ENCODE measurements around the gene SYT9. TPM values are rescaled to one million over a fixed set of nuclear protein-coding genes. Genes with fewer than 3 reads are reported as not detected.
"Not testable (repeated sequence)": the region's sequence is repeated elsewhere in the genome, so short reads cannot be mapped to it uniquely, and the experiment has no call there.

The SYT9 gene
- total RNA-seq, 1 donor from 2014 or later = 0.16 TPM

DNA sequence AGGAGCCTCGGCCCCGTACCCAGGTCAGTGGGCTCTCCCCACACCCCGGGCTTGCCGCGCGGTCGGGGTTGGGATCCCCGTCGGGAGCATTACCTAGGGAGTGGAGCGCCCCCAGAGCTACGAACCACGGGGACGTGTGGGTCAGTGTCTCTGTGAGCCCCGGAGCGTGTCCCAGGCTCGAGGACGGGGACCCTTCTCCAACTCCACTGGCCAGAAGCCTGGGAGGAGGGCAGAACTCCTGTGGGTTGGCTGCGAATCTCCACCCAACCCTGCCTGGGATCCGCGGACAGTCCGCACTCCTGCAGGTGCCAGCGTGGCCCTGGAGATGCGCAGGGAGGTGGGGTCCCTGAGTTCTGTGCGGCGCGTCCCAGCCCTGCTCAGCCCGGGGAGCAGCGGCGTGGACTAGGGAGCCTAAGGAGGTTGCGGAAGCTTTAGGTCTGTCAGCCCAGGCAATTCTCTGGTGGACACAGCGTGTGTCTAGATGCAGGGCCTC lies 262.4 kb downstream of the SYT9 start:
- FAIRE-seq = no peak
- no peaks in the 10 kb centered on the region for H3K9me3 ChIP-seq (ENCODE audit: insufficient read depth, low read depth, low read length)
- no peak for DNase-seq (ENCODE audit: low read depth)
- Mint-ChIP-seq H3K4me3 (ENCODE audit: unreplicated experiment) (peak overlapping the region; percentile 43), H3K36me3 (ENCODE audit: low read depth, unreplicated experiment) (no peaks in the 10 kb centered on the region), H3K4me1 (ENCODE audit: low read depth, unreplicated experiment) (no peaks in the 10 kb centered on the region), H3K27me3 (ENCODE audit: low read depth, unreplicated experiment) (peaks cover 47% of the 10 kb centered on the region), H3K9me3 (ENCODE audit: unreplicated experiment) (peaks cover 3% of the 10 kb centered on the region), H3K27ac (ENCODE audit: unreplicated experiment) (no peak overlapping the region)
- peak overlapping the region; percentile 79 for H3K4me3 ChIP-seq (ENCODE audit: insufficient read depth, low read depth, low read length)
- H3K27ac ChIP-seq (ENCODE audit: low read depth, low read length) = no peak overlapping the region
- H3K36me3 ChIP-seq (ENCODE audit: insufficient read depth, low read length) = no peaks in the 10 kb centered on the region
- no peaks in the 10 kb centered on the region for H4K20me1 ChIP-seq (ENCODE audit: insufficient read depth, low read length)
- H3K4me1 ChIP-seq (ENCODE audit: insufficient read depth, low read length) = peaks cover 6% of the 10 kb centered on the region
- peak overlapping the region; percentile 94 for H3K4me2 ChIP-seq (ENCODE audit: low read length)
- no peaks in the 10 kb centered on the region for H3K79me2 ChIP-seq (ENCODE audit: insufficient read depth, low read length)
- H3K9ac ChIP-seq (ENCODE audit: low read length) = peak overlapping the region; percentile 58
- H3K27me3 ChIP-seq (ENCODE audit: insufficient read depth, low read length) = peaks cover 19% of the 10 kb centered on the region
- H2AFZ ChIP-seq (ENCODE audit: low read depth, low read length) = peak overlapping the region; percentile 92
- TF ChIP-seq, protein P1, sequence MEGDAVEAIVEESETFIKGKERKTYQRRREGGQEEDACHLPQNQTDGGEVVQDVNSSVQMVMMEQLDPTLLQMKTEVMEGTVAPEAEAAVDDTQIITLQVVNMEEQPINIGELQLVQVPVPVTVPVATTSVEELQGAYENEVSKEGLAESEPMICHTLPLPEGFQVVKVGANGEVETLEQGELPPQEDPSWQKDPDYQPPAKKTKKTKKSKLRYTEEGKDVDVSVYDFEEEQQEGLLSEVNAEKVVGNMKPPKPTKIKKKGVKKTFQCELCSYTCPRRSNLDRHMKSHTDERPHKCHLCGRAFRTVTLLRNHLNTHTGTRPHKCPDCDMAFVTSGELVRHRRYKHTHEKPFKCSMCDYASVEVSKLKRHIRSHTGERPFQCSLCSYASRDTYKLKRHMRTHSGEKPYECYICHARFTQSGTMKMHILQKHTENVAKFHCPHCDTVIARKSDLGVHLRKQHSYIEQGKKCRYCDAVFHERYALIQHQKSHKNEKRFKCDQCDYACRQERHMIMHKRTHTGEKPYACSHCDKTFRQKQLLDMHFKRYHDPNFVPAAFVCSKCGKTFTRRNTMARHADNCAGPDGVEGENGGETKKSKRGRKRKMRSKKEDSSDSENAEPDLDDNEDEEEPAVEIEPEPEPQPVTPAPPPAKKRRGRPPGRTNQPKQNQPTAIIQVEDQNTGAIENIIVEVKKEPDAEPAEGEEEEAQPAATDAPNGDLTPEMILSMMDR (IDR thresholded peaks at IDR 0.05; ENCODE audit: insufficient read depth, low read depth, low read length) = no peak
- peak; percentile 75 for TF ChIP-seq EZH2 (IDR thresholded peaks at IDR 0.05; ENCODE audit: insufficient read depth, low read length)

DNA sequence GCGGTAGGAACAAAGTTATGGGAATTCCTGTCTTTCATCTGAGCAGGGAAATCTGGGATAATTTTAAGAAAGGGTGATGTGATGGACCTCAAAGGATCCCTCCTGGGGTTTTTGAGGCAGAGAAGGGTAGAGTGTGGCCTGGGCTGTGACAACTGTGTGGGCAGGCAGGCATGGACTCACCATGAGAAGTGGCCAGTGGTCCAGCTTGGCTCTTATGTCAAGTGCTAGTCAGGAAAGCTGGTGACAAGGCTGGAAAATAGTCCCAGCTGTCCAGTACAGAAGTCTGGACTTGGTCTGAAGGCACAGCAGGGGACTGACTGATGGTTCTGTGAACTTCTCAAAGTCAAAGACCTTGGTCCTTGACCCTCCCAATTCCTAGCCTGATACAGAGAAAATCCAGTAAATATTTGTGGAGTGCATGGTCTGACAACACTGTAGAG lies 263.8 kb downstream of the SYT9 start:
- TF ChIP-seq EZH2 (IDR thresholded peaks at IDR 0.05; ENCODE audit: insufficient read depth, low read length) = no peak
- H3K79me2 ChIP-seq (ENCODE audit: insufficient read depth, low read length) = no peaks in the 10 kb centered on the region
- Mint-ChIP-seq H3K36me3 (ENCODE audit: low read depth, unreplicated experiment) (no peaks in the 10 kb centered on the region), H3K27me3 (ENCODE audit: low read depth, unreplicated experiment) (peaks cover 41% of the 10 kb centered on the region), H3K27ac (ENCODE audit: unreplicated experiment) (no peak overlapping the region), H3K9me3 (ENCODE audit: unreplicated experiment) (peaks cover 4% of the 10 kb centered on the region), H3K4me1 (ENCODE audit: low read depth, unreplicated experiment) (no peaks in the 10 kb centered on the region), H3K4me3 (ENCODE audit: unreplicated experiment) (peak overlapping the region; percentile 23)
- H3K9me3 ChIP-seq (ENCODE audit: insufficient read depth, low read depth, low read length) = no peaks in the 10 kb centered on the region
- H3K4me1 ChIP-seq (ENCODE audit: insufficient read depth, low read length) = peaks cover 6% of the 10 kb centered on the region
- no peak overlapping the region for H3K27ac ChIP-seq (ENCODE audit: low read depth, low read length)
- no peak for FAIRE-seq
- H3K9ac ChIP-seq (ENCODE audit: low read length) = no peak overlapping the region
- no peaks in the 10 kb centered on the region for H3K36me3 ChIP-seq (ENCODE audit: insufficient read depth, low read length)
- H3K4me3 ChIP-seq (ENCODE audit: insufficient read depth, low read depth, low read length) = no peak overlapping the region
- no peak for DNase-seq (ENCODE audit: low read depth)
- H3K27me3 ChIP-seq (ENCODE audit: insufficient read depth, low read length) = peaks cover 19% of the 10 kb centered on the region
- H3K4me2 ChIP-seq (ENCODE audit: low read length) = no peak overlapping the region
- no peak overlapping the region for H2AFZ ChIP-seq (ENCODE audit: low read depth, low read length)
- no peaks in the 10 kb centered on the region for H4K20me1 ChIP-seq (ENCODE audit: insufficient read depth, low read length)

DNA sequence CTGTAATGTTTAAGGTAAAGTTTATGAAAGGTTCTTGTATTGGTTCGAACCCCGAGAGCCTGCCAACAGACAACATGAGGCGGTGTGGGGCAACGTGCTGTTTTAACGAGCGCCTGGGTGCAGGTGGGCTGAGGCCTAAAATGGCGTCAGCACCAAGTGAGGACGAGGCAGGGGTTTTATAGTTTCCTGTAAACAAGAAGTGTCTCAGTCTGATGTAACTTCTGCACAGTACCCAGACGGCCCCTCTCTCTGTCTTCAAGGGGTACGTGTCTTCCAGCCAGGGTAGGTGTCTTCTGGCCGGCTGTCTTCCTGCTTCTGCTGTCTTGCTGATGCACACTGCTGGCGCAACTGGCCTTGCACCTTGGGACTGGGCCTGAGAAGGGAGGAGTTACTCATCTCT lies 264.8 kb downstream of the SYT9 start:
- Mint-ChIP-seq H3K9me3 (ENCODE audit: unreplicated experiment) (peaks cover 4% of the 10 kb centered on the region), H3K4me1 (ENCODE audit: low read depth, unreplicated experiment) (no peaks in the 10 kb centered on the region), H3K27ac (ENCODE audit: unreplicated experiment) (no peak overlapping the region), H3K27me3 (ENCODE audit: low read depth, unreplicated experiment) (peaks cover 41% of the 10 kb centered on the region), H3K36me3 (ENCODE audit: low read depth, unreplicated experiment) (no peaks in the 10 kb centered on the region), H3K4me3 (ENCODE audit: unreplicated experiment) (no peak overlapping the region)
- Histone ChIP-seq H3K4me1 (ENCODE audit: insufficient read depth, low read length) (peaks cover 6% of the 10 kb centered on the region), H3K27ac (ENCODE audit: low read depth, low read length) (no peak overlapping the region), H2AFZ (ENCODE audit: low read depth, low read length) (no peak overlapping the region), H3K36me3 (ENCODE audit: insufficient read depth, low read length) (no peaks in the 10 kb centered on the region), H3K9me3 (ENCODE audit: insufficient read depth, low read depth, low read length) (no peaks in the 10 kb centered on the region), H3K4me2 (ENCODE audit: low read length) (no peak overlapping the region), H3K4me3 (ENCODE audit: insufficient read depth, low read depth, low read length) (no peak overlapping the region), H3K9ac (ENCODE audit: low read length) (no peak overlapping the region), H4K20me1 (ENCODE audit: insufficient read depth, low read length) (no peaks in the 10 kb centered on the region), H3K27me3 (ENCODE audit: insufficient read depth, low read length) (peaks cover 19% of the 10 kb centered on the region), H3K79me2 (ENCODE audit: insufficient read depth, low read length) (no peaks in the 10 kb centered on the region)
- no peak for TF ChIP-seq EZH2 (IDR thresholded peaks at IDR 0.05; ENCODE audit: insufficient read depth, low read length)
- TF ChIP-seq, protein P1 (IDR thresholded peaks at IDR 0.05; ENCODE audit: insufficient read depth, low read depth, low read length) = no peak
- no peak for FAIRE-seq
- DNase-seq (ENCODE audit: low read depth) = no peak

DNA sequence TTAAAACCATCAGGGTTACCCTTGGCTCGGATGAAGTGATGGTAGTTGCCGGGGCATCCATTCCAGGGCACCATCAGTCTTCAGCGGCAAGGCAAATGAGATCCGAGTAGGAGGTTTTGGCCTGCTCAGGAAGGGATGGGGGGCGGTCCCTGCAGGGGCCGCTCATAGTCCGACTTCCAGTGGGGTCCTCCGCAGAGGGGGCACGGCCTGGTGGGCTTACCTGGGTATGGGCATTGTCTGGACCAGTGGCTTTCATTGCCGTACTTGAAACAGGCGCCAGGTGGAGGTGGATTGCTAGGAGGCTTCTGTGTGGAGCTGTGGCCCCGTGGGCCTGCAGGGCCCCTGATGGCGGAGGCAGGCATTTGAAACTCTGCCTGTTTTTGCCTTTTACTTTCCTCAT lies 266.0 kb downstream of the SYT9 start:
- H3K27me3 Mint-ChIP-seq (ENCODE audit: low read depth, unreplicated experiment) = peaks cover 41% of the 10 kb centered on the region
- H3K4me1 ChIP-seq (ENCODE audit: insufficient read depth, low read length); H3K27ac ChIP-seq (ENCODE audit: low read depth, low read length); H3K4me2 ChIP-seq (ENCODE audit: low read length); H4K20me1 ChIP-seq (ENCODE audit: insufficient read depth, low read length); H3K4me3 Mint-ChIP-seq (ENCODE audit: unreplicated experiment); H3K4me1 Mint-ChIP-seq (ENCODE audit: low read depth, unreplicated experiment); H3K9me3 Mint-ChIP-seq (ENCODE audit: unreplicated experiment); H3K4me3 ChIP-seq (ENCODE audit: insufficient read depth, low read depth, low read length); H3K36me3 ChIP-seq (ENCODE audit: insufficient read depth, low read length); H3K9me3 ChIP-seq (ENCODE audit: insufficient read depth, low read depth, low read length); DNase-seq (ENCODE audit: low read depth); H3K27ac Mint-ChIP-seq (ENCODE audit: unreplicated experiment); H2AFZ ChIP-seq (ENCODE audit: low read depth, low read length); H3K79me2 ChIP-seq (ENCODE audit: insufficient read depth, low read length); FAIRE-seq; H3K36me3 Mint-ChIP-seq (ENCODE audit: low read depth, unreplicated experiment); H3K9ac ChIP-seq (ENCODE audit: low read length): not testable (repeated sequence)
- H3K27me3 ChIP-seq (ENCODE audit: insufficient read depth, low read length) = peaks cover 19% of the 10 kb centered on the region

All from astrocyte (in vitro differentiated cells and primary cell).